Astrocyte of the spinal cord (primary cell): ENCODE data around the gene IQCN.

Experiments
- DNase-seq: peaks from one replicate; pipeline ENCODE4 v3.0.0; 2011; ENCODE audit warnings: low read depth, low spot score
- H3K4me3 ChIP-seq: 2 replicates; pipeline ENCODE4 v1.5.1; 2011; ENCODE audit warnings: low read depth, mild to moderate bottlenecking, low read length, moderate library complexity
- in situ Hi-C: cut with HindIII; loops from 2 replicates; pipeline ENCODE4 v1.10.0; 2017; ENCODE audit warnings: low sequenced_read_pairs
- TF ChIP-seq, protein P1 (sequence below): IDR thresholded peaks from 2 replicates; pipeline ENCODE4 v1.5.1; 2012; ENCODE audit warnings: low read depth, mild to moderate bottlenecking, low read length, inconsistent platforms

Gene IQCN

DNA sequence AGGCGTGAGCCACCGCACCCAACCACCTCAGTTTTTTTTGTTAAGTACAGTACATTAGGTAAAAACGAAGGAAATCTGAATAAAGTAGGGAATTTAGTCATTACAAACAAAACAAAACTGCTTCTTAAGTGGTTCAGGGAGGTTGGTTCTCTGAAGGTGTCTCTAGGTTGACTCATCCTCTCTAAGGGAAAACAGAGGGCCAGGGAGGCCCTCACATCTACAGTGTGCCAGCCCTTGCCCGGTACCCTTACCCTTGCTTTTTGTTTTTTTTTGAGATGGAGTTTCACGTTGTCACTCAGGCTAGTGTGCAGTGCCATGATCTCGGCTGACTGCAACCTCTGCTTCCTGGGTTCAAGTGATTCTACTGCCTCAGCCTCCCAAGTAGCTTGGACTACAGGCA, 24.3 kb upstream of the IQCN start:
- H3K4me3 ChIP-seq = no peak overlapping the region
- DNase-seq = no peak
- in situ Hi-C loops = no loop called here
- TF ChIP-seq, protein P1, sequence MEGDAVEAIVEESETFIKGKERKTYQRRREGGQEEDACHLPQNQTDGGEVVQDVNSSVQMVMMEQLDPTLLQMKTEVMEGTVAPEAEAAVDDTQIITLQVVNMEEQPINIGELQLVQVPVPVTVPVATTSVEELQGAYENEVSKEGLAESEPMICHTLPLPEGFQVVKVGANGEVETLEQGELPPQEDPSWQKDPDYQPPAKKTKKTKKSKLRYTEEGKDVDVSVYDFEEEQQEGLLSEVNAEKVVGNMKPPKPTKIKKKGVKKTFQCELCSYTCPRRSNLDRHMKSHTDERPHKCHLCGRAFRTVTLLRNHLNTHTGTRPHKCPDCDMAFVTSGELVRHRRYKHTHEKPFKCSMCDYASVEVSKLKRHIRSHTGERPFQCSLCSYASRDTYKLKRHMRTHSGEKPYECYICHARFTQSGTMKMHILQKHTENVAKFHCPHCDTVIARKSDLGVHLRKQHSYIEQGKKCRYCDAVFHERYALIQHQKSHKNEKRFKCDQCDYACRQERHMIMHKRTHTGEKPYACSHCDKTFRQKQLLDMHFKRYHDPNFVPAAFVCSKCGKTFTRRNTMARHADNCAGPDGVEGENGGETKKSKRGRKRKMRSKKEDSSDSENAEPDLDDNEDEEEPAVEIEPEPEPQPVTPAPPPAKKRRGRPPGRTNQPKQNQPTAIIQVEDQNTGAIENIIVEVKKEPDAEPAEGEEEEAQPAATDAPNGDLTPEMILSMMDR = no peak

DNA sequence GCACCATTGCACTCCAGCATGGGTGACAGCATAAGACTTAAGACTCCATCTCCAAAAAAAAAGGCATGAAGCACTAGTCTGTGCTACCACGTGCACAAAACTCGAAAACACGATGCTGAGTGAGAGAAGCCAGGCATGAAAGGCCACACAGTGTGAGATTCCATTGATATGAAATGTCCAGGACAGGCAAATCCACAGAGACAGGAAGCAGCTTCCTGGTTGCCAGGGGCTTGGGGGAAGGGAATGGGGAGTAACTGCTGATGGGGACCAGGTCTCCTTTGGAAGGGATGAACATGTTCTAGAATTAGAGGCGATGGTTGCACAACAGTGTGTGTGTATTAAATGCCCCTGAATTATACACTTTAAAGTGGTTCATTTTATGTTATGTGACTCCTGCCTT, 23.1 kb upstream of the IQCN start:
- no peak for DNase-seq
- TF ChIP-seq, protein P1 = no peak
- in situ Hi-C loops = no loop called here
- no peak overlapping the region for H3K4me3 ChIP-seq

DNA sequence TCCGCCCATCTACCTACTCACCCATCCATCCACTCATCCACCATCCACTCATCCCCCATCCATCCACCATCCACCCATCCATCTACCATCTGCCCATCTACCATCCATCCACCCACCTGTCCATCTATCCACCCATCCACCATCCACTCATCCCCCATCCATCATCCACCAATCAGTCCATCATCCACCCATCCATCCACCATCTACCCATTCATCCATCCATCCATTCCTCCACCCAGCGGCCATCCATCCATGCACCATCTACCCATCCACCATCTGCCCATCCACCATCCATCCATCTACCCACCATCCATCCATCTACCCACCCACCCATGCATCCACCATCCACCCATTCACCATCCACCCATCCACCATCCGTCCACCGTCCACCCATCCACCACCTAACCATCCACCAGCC, 20.8 kb upstream of the IQCN start:
- in situ Hi-C loops = no loop called here
- no peak for DNase-seq
- H3K4me3 ChIP-seq = no peak overlapping the region
- TF ChIP-seq, protein P1 = no peak

DNA sequence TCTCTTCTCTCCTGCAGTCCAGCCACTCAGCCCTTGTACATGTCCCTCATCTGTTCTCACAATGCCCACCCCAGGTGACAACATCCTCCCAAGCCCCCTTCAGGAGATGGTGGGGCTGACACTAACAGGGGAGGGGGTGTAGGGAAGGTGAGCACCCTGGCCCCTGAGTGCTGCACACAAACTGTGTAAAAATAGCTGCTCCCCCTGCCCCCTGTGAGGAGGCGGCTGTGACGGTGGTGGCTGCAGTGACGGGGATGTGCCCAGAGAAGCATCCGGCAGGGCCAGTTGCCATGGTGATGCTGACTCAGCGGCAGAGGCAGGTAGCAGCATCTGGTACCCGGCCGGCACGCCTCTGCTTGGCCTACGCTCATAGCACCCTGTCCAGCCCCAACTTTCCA, 20.2 kb upstream of the IQCN start:
- TF ChIP-seq, protein P1 = no peak
- H3K4me3 ChIP-seq = no peak overlapping the region
- DNase-seq = no peak
- in situ Hi-C loops = no loop called here

DNA sequence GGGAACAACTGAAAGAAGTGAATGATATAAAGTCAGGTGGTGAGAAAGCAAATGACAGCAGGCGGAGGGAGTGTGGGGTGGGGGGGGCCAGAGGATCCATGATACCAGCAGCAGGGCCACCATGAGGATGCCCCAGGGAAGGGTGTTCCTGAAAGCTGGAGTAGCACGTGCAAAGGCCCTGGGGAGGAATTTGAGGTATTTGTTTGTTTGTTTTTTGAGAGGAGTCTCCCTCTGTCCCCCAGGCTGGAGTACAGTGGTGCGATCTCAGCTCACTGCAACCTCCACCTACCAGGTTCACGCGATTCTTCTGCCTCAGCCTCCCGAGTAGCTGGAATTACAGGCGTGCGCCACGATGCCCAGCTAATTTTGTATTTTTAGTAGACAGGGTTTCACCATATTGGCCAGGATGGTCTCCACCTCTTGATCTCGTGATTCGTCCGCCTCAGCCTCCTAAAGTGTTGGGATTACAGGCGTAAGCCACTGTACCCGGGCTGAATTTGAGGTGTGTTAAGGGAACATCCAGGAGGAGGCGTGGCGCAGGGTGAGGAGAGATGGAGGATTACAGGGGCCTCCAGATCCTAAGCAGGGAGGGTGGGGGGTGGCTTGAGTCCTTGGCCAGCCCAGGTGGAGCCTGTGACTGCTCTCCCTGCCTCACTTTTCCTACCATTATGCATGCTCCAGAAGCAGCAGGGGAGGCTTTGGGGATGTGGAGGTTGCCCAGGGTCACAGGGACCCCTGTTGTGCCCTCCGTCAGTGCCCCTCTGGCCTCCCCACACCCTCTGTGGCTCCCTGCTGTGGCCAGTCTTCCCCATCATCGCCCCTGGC, 19.6 kb upstream of the IQCN start:
- no peak overlapping the region for H3K4me3 ChIP-seq
- in situ Hi-C loops = no loop called here
- DNase-seq = no peak
- TF ChIP-seq, protein P1 = no peak

DNA sequence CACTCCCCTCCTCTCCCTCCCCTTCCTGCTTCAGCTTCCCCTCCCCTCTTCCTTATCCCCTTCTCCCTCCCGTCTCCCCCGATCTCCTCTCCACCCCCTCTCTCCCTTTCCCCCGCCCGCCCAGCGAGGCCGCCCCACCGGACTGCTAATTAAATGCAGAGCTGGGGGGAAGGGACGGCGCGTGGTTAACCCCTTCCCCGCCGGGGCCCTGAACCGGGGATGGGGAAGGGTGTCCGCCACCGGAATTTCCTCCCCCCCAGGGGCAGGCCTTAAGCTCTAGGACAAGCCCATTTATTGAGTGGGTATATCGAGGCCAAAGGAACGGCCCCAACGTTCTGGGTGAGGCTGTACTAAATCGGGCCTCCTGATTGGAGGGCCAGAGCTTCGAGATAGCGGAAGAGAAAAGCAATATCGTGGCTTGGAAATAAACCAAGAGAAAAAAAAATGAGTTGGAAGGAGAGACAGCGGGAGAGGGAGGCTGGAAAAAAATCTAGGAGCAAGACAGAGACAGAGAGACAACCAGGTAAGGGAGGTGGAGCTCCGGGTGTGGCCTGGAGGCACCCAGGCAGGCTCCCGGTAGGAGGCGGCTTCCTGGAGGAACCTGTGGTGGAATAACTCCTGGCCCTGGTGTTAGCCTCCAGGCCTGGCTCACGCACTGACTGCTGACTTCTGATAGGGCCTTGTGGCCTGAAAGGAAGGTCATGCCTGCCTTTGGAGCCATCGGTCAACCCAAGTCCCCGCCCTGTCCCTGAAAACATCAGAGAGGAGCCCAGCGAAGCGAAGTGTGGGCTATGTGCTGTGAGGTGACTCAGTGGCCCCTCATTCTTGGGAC, 18.8 kb upstream of the IQCN start:
- TF ChIP-seq, protein P1 = no peak
- peak; percentile 85 for DNase-seq
- in situ Hi-C loops = no loop called here
- peak overlapping the region; percentile 57 for H3K4me3 ChIP-seq
